RWPE1 (cell line): ENCODE results near the gene PRELP.

Experiments
- CTCF ChIA-PET: fragments of 350-600 bp; sonication (Branson Sonifier 250); formaldehyde crosslinking; extraction: SDS; loops from one replicate; lab custom pipeline; 2021; lab: Yijun Ruan, JAX
- POLR2A ChIA-PET: fragments of 400-600 bp; formaldehyde crosslinking; extraction: SDS; loops from one replicate; lab custom pipeline; 2020; ENCODE audit warnings: antibody characterized with exemption; ENCODE audit not compliant: low non-redundant PET; lab: Yijun Ruan, JAX
- DNase-seq: peaks from one replicate; pipeline ENCODE4 v3.0.0; 2012; ENCODE audit warnings: low spot score
- H3K27ac ChIP-seq: fragments of 450-650 bp; 2 replicates; pipeline ENCODE4 v1.5.1; 2017
- CTCF ChIP-seq: fragments of 450-650 bp; conservative IDR thresholded peaks from 2 replicates; pipeline ENCODE4 v1.5.1; 2017; ENCODE audit warnings: low read depth, mild to moderate bottlenecking

The PRELP gene

GRCh38 chr1:203486618-203487370 lies 11.2 kb downstream of the PRELP start:
- ChIA-PET POLR2A (no interaction called here), CTCF (interaction anchor here (0.6 to 4.9 kb wide), 24 partner anchors 8 to 920 kb away, joined by 3 to 80 read pairs (median 4); partner anchors contain the start of gene PRELP)
- no peak for DNase-seq
- H3K27ac ChIP-seq, result peak overlapping the region; percentile 38; the same call in 1 of the 2 replicates
- TF ChIP-seq CTCF, result no peak

DNA sequence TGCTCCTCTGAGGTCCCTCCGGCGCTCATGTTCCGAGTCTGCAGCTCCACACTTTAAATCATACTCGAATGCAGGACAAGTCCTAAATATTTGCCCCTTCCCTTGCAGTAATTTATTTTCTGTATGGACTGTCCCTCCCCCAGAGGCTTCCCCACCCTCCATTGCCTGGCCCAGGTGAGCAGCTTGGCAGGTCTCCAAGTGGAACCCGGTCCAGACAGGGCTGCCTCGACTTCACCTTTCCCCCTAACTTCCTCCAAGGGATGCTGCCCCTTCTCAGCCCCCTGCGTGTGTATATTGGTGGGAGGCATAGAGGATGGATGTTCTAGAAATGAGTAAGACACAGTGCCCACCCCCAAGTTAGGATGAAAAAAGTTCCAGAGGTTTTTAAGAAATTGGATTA lies 12.9 kb downstream of the PRELP start:
- H3K27ac ChIP-seq, result no peak overlapping the region
- CTCF ChIA-PET, result interaction anchor here (0.5 to 4.9 kb wide), 33 partner anchors 7 to 1071 kb away, joined by 3 to 80 read pairs (median 5); partner anchors contain the start of genes ATP2B4 and PRELP
- DNase-seq, result no peak
- TF ChIP-seq CTCF, result no peak
- POLR2A ChIA-PET, result no interaction called here

GRCh38 chr1:203490607-203491006 lies 15.0 kb downstream of the PRELP start:
- ChIA-PET POLR2A (no interaction called here), CTCF (interaction anchor here (0.6 to 4.9 kb wide), 4 partner anchors 13 to 163 kb away, joined by 3 to 80 read pairs (median 4); no protein-coding TSS in a partner anchor)
- no peak overlapping the region for H3K27ac ChIP-seq
- no peak for TF ChIP-seq CTCF
- DNase-seq, result no peak

DNA sequence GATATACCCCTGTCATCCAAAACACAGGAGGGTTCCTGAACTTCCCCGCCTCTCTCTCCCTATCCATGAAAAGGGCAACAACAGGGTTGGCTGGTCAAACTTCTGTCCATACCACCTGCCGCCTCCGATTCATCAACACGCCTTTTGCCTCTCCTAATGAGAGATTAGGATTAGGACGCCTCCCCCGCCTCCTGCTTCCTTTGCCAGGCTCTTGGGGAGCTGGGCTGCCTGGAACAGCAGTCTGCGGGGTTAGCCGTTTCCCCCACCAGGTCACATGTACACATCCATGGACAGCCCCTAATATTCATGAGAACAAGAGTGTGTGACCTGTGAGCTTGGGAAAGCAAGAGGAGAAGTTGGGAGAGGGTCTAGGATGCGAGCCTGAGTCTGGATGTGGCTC lies 16.1 kb downstream of the PRELP start:
- no peak for DNase-seq
- ChIA-PET POLR2A (no interaction called here), CTCF (interaction anchor here (1.3 kb wide), 1 partner anchor 123 kb away, joined by 3 read pairs; no protein-coding TSS in a partner anchor)
- no peak overlapping the region for H3K27ac ChIP-seq
- TF ChIP-seq CTCF, result no peak

GRCh38 chr1:203492082-203492747 lies 16.6 kb downstream of the PRELP start:
- no peak for DNase-seq
- TF ChIP-seq CTCF, result no peak
- H3K27ac ChIP-seq, result no peak overlapping the region
- ChIA-PET POLR2A (no interaction called here), CTCF (no interaction called here)

GRCh38 chr1:203492748-203493130 lies 17.1 kb downstream of the PRELP start:
- TF ChIP-seq CTCF, result no peak
- no peak overlapping the region for H3K27ac ChIP-seq
- CTCF ChIA-PET, result no interaction called here
- no peak for DNase-seq
- POLR2A ChIA-PET, result interaction anchor here (0.6 kb wide), 1 partner anchor 139 kb away, joined by 3 read pairs; no protein-coding TSS in a partner anchor
